GM18507 (cell line): ENCODE data around the gene ZSCAN25.

ENCODE experiments used
- DNase-seq: peaks from one replicate; pipeline ENCODE4 v3.0.0; 2011; ENCODE audit warnings: low read depth; ENCODE audit not compliant: insufficient read length; ENCODE audit errors: extremely low spot score
- FAIRE-seq: peaks from 2 replicates; lab custom pipeline; 2011; peaks lifted over from hg19 to GRCh38; lab: Jason Lieb, UNC

ZSCAN25 gene

GRCh38 chr7:99677648-99678045, 60.9 kb downstream of the ZSCAN25 start:
- no peak for FAIRE-seq
- DNase-seq, result no peak

GRCh38 chr7:99679032-99679399, 62.3 kb downstream of the ZSCAN25 start:
- no peak for DNase-seq
- no peak for FAIRE-seq

- FAIRE-seq, result no peak
- DNase-seq, result no peak
These were observed 62.9 kb downstream of the ZSCAN25 start, which contains the start of gene CYP3A5 for GRCh38 chr7:99679400-99680191. CYP3A5 (minus strand) TSS chr7:99679996; CDS start chr7:99679896, 100 bp downstream.
